OCI-LY7 (cell line): Measurements from ENCODE around the gene NAALADL2. TPM values are rescaled to one million over a fixed set of nuclear protein-coding genes. Genes with fewer than 3 reads are reported as not detected.

Experiments used
- BruUV-seq: library from RNA; stranded (reverse); fragments of 400-500 nt; replicated peaks from 2 replicates; lab custom pipeline; 2021; lab: Mats Ljungman, UMichigan
- CTCF ChIA-PET: fragments of 300-600 bp; sonication (Branson Sonifier 250); formaldehyde crosslinking; loops from one replicate; lab custom pipeline; 2022; ENCODE audit warnings: antibody characterized with exemption; ENCODE audit not compliant: unreplicated experiment; lab: Charles Lee
- POLR2A ChIA-PET: fragments of 300-600 bp; sonication (Branson Sonifier 250); formaldehyde crosslinking; loops from one replicate; lab custom pipeline; 2022; ENCODE audit warnings: antibody characterized with exemption; lab: Charles Lee
- DNase-seq: peaks from one replicate; pipeline ENCODE4 v3.0.0-alpha.2; 2015; ENCODE audit warnings: low spot score
- H2AFZ ChIP-seq: fragments of 200-600 bp; sonication (generic), shearing (Covaris generic); 2 replicates; pipeline ENCODE4 v1.6.1; 2014; ENCODE audit warnings: mild to moderate bottlenecking, antibody characterized with exemption, low read length, moderate library complexity
- H3K27ac ChIP-seq: fragments of 200-600 bp; sonication (generic); 2 replicates; pipeline ENCODE4 v1.5.1; 2014; ENCODE audit warnings: mixed run types, low read depth, mild to moderate bottlenecking, moderate library complexity, low read length, inconsistent platforms; ENCODE audit not compliant: poor library complexity, severe bottlenecking
- H3K36me3 ChIP-seq: fragments of 200-600 bp; sonication (generic); 2 replicates; pipeline ENCODE4 v1.6.1; 2014; ENCODE audit warnings: mild to moderate bottlenecking, antibody characterized with exemption, low read length, moderate library complexity, mixed read lengths; ENCODE audit not compliant: insufficient read depth
- H3K4me1 ChIP-seq: fragments of 200-600 bp; sonication (generic); 2 replicates; pipeline ENCODE4 v1.5.1; 2014; ENCODE audit warnings: mild to moderate bottlenecking, low read length; ENCODE audit not compliant: insufficient read depth, poor library complexity, severe bottlenecking
- H3K4me2 ChIP-seq: fragments of 200-600 bp; sonication (generic); 2 replicates; pipeline ENCODE4 v1.6.1; 2014; ENCODE audit warnings: mild to moderate bottlenecking, low read length
- H3K4me3 ChIP-seq: fragments of 200-600 bp; sonication (generic); 2 replicates; pipeline ENCODE4 v1.5.1; 2014; ENCODE audit warnings: mild to moderate bottlenecking, low read depth, low read length; ENCODE audit not compliant: poor library complexity, severe bottlenecking
- H3K79me2 ChIP-seq: fragments of 200-600 bp; sonication (generic); 2 replicates; pipeline ENCODE4 v1.6.1; 2016; ENCODE audit warnings: low read depth, mild to moderate bottlenecking, low read length, moderate library complexity, mixed read lengths; ENCODE audit not compliant: insufficient read depth
- H3K9me2 ChIP-seq: fragments of 200-600 bp; sonication (generic); 2 replicates; pipeline ENCODE4 v1.6.1; 2016; ENCODE audit warnings: mild to moderate bottlenecking, low read length, mixed read lengths; ENCODE audit not compliant: insufficient read depth
- H3K9me3 ChIP-seq: fragments of 200-600 bp; sonication (generic); 2 replicates; pipeline ENCODE4 v1.6.1; 2014; ENCODE audit warnings: mild to moderate bottlenecking, mixed run types, low read length, mixed read lengths
- H4K20me1 ChIP-seq: fragments of 200-600 bp; sonication (generic); 2 replicates; pipeline ENCODE4 v1.6.1; 2014; ENCODE audit warnings: mild to moderate bottlenecking, antibody characterized with exemption, low read length, moderate library complexity, mixed read lengths; ENCODE audit not compliant: insufficient read depth
- EZH2phosphoT487 ChIP-seq: fragments of 200-600 bp; sonication (generic); IDR thresholded peaks from 2 replicates; pipeline ENCODE4 v1.6.1; 2018; ENCODE audit warnings: low read depth, borderline replicate concordance, mild to moderate bottlenecking, mixed run types, antibody characterized with exemption, low read length, moderate library complexity, mixed read lengths
- intact Hi-C: fragments of 100-400 bp; cut with micrococcal nuclease; formaldehyde crosslinking; loops from one replicate; pipeline ENCODE4 v1.10.0; 2022; ENCODE audit not compliant: unreplicated experiment
- total RNA-seq, 2 experiments: library from RNA; depleted of rRNA in 1 of 2; stranded (reverse); fragments of >200 nt in 1 of 2; shearing (Covaris generic) in 1 of 2; gene quantifications; 2 replicates each; pipeline ENCODE4 v1.2.3, GENCODE V29; 2014 to 2022
- TF ChIP-seq, protein P1 (sequence below): fragments of 200-600 bp; sonication (generic); conservative IDR thresholded peaks from 2 replicates; pipeline ENCODE4 v1.5.1; 2014; ENCODE audit warnings: mild to moderate bottlenecking, antibody characterized with exemption, low read length, moderate library complexity, mixed read lengths

The NAALADL2 gene
- total RNA-seq, 2 experiments from 2014 or later: 0.25 to 0.70 TPM

DNA sequence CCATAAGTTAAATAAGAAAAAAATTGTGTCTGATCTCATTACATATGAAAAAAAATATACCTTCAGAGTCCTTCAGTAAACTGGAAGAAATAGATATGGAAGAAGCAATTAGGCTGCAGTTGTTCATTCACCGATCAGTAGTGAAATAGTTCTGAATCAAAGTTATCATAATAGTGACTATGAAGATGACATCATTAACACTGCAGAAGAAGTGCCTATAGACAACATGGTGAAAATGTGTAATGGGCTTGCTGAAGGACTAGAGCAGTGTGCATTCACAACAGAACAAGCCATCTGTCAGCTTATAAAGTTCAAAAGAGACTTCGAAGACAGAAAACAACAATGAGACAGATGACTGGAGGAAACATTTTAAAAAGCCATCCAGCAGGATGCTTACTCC lies 144.5 kb downstream of the NAALADL2 start:
- intact Hi-C loops: no loop called here
- no peak overlapping the region for H3K27ac ChIP-seq
- H3K4me2 ChIP-seq: no peak overlapping the region
- no peak for DNase-seq
- CTCF ChIA-PET: no interaction called here
- no peaks in the 10 kb centered on the region for H3K79me2 ChIP-seq
- POLR2A ChIA-PET: interaction anchor here (0.6 to 0.7 kb wide), 2 partner anchors 295 to 1208 kb away, joined by 3 to 5 read pairs; no protein-coding TSS in a partner anchor
- H3K9me3 ChIP-seq: no peaks in the 10 kb centered on the region
- H3K36me3 ChIP-seq: no peaks in the 10 kb centered on the region
- no peak for TF ChIP-seq EZH2phosphoT487
- TF ChIP-seq, protein P1, sequence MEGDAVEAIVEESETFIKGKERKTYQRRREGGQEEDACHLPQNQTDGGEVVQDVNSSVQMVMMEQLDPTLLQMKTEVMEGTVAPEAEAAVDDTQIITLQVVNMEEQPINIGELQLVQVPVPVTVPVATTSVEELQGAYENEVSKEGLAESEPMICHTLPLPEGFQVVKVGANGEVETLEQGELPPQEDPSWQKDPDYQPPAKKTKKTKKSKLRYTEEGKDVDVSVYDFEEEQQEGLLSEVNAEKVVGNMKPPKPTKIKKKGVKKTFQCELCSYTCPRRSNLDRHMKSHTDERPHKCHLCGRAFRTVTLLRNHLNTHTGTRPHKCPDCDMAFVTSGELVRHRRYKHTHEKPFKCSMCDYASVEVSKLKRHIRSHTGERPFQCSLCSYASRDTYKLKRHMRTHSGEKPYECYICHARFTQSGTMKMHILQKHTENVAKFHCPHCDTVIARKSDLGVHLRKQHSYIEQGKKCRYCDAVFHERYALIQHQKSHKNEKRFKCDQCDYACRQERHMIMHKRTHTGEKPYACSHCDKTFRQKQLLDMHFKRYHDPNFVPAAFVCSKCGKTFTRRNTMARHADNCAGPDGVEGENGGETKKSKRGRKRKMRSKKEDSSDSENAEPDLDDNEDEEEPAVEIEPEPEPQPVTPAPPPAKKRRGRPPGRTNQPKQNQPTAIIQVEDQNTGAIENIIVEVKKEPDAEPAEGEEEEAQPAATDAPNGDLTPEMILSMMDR: no peak
- H2AFZ ChIP-seq: no peak overlapping the region
- H3K4me1 ChIP-seq: no peaks in the 10 kb centered on the region
- H3K9me2 ChIP-seq: no peaks in the 10 kb centered on the region
- no peak overlapping the region for H3K4me3 ChIP-seq
- H4K20me1 ChIP-seq: no peaks in the 10 kb centered on the region
- BruUV-seq: no TSS peak

DNA sequence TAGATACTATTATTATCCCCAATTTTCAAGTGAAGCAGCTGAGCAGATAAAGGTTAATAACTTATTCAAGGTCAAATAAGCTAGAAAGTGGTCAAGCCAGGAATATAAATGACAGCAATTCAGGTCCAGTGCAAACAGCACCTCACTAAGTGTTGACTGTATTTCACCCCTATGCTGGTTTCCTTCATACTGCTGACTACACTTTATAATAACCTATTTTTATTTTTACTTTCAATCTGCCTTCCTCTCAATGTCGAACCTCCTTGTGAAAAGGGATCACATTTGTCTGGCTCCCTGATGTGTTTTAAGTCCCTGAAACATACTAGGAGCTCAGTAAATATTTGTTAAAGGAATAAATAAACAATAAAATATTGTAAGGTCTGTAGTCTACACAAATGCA lies 146.1 kb downstream of the NAALADL2 start:
- intact Hi-C loops: no loop called here

DNA sequence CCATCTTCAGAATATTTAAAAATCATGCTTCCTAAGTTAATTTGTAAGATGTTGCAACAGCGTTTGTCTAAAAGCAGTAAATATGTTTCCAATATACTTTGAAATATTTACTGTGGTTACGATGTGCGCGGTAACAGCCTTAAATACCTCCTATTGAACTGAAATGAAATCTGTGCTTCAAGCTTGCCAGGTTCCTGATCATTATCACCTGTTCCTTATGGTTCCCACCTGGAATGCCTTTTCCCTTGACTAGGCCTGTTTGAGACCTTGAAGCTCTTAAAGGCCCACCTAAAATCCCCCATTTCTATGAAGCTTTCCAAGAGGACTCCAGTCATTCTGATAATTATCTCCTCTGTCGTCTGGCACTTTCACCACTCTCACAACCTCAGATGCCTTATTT lies 146.7 kb downstream of the NAALADL2 start:
- intact Hi-C loops: no loop called here
- no TSS peak for BruUV-seq

More for the DNA sequence above, 146.1 kb downstream of the NAALADL2 start:
- Histone ChIP-seq H3K4me3 (no peak overlapping the region), H3K4me1 (no peaks in the 10 kb centered on the region), H2AFZ (no peak overlapping the region), H4K20me1 (no peaks in the 10 kb centered on the region), H3K4me2 (no peak overlapping the region), H3K27ac (no peak overlapping the region), H3K79me2 (no peaks in the 10 kb centered on the region), H3K9me2 (no peaks in the 10 kb centered on the region), H3K9me3 (no peaks in the 10 kb centered on the region), H3K36me3 (no peaks in the 10 kb centered on the region)
- ChIA-PET CTCF (interaction anchor here (0.5 kb wide), 1 partner anchor 9 kb away, joined by 3 read pairs; no protein-coding TSS in a partner anchor), POLR2A (no interaction called here)
- BruUV-seq: no TSS peak
- no peak for DNase-seq
- TF ChIP-seq, protein P1: no peak
- TF ChIP-seq EZH2phosphoT487: no peak

More for the DNA sequence above, 146.7 kb downstream of the NAALADL2 start:
- H3K79me2 ChIP-seq: no peaks in the 10 kb centered on the region
- no peaks in the 10 kb centered on the region for H4K20me1 ChIP-seq
- H3K9me3 ChIP-seq: no peaks in the 10 kb centered on the region
- no peak overlapping the region for H3K4me3 ChIP-seq
- no peak overlapping the region for H2AFZ ChIP-seq
- ChIA-PET CTCF (interaction anchor here (0.5 kb wide), 1 partner anchor 10 kb away, joined by 3 read pairs; no protein-coding TSS in a partner anchor), POLR2A (interaction anchor here (0.6 kb wide), 1 partner anchor 733 kb away, joined by 3 read pairs; no protein-coding TSS in a partner anchor)
- H3K36me3 ChIP-seq: no peaks in the 10 kb centered on the region
- no peaks in the 10 kb centered on the region for H3K9me2 ChIP-seq
- H3K27ac ChIP-seq: no peak overlapping the region
- TF ChIP-seq, protein P1: no peak
- no peak for TF ChIP-seq EZH2phosphoT487
- no peak overlapping the region for H3K4me2 ChIP-seq
- H3K4me1 ChIP-seq: no peaks in the 10 kb centered on the region
- no peak for DNase-seq
